ENCODE results near the gene ACSL3. TPM values are rescaled to one million over a fixed set of nuclear protein-coding genes. Genes with fewer than 3 reads are reported as not detected.

Gene ACSL3
- total RNA-seq, 3 donors from 2014 or later (not counting 1 experiment from before 2014, with no cell fraction given), result 55.4 to 86.6 (median 66.7) TPM

DNA sequence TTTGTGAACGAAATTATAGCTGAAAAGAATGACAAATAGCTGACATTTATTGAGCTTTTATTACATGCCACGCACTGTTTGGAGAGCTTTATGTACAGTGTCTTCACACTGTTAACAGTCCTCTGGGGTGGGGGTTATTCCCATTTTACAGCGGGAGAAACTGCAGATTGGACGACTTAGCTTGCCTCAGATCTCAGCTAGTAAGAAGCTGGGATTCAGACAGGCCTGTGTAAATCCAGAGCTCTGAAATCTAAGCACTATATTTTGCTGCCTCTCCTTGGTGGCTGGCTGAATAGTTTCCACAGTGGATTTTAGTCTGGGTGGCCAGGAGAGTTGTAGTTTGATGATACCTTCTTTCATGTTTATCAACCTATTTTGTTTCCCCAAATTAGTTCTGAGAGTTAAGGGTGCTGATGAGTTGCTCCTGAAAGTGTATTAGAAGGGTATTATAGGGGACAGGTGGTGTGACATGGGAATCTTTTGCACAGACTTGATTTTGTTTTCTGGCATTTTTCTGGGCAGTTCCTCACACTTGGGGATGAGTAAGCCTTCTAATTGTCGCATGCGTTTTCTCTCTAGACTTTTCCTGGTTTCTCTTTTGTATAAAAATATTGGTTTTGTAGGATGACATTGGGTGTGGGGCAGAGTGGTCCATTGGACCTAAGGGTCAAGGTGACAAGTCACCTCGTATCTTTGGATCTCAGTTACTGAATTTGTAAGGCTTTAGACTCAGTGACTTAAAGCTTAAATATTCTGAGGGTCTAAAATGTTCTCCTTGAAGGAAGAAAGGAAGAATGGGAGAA, 1.5 kb downstream of the ACSL3 start:
- no peaks in the 10 kb centered on the region for H3K36me3 Mint-ChIP-seq
- Histone ChIP-seq H3K4me3 (ENCODE audit: low read length) (peak overlapping the region; percentile 70), H3K36me3 (ENCODE audit: control insufficient read depth, insufficient read depth, low read length) (no peaks in the 10 kb centered on the region), H3K9me3 (ENCODE audit: control insufficient read depth, insufficient read depth, low read length) (no peaks in the 10 kb centered on the region), H3K4me1 (ENCODE audit: control insufficient read depth, insufficient read depth, low read length) (peaks cover 9% of the 10 kb centered on the region), H3K27ac (ENCODE audit: low read length) (peak overlapping the region; percentile 55), H3K27me3 (ENCODE audit: control insufficient read depth, insufficient read depth, low read length) (no peaks in the 10 kb centered on the region)
- 59% methylated on average over 7 of the region's 7 CpGs for WGBS (ENCODE audit: insufficient coverage)
- no peak overlapping the region for H3K4me3 Mint-ChIP-seq
- intact Hi-C loops (cut with micrococcal nuclease), result no loop called here
- H3K27me3 Mint-ChIP-seq (ENCODE audit: low read depth in 2 of 2), result peaks cover 3 to 8% of the 10 kb centered on the region in 2 donors
- peaks cover 8 to 10% of the 10 kb centered on the region in 2 donors for H3K4me1 Mint-ChIP-seq
- no peak for TF ChIP-seq CTCF (IDR thresholded peaks at IDR 0.05)
- DNase-seq (no peak), ATAC-seq (no peak)
- no peak overlapping the region for H3K27ac Mint-ChIP-seq
- no peaks in the 10 kb centered on the region for H3K9me3 Mint-ChIP-seq

- H3K4me3 Mint-ChIP-seq, result no peak overlapping the region
- Histone ChIP-seq H3K4me3 (ENCODE audit: low read length) (no peak overlapping the region), H3K4me1 (ENCODE audit: control insufficient read depth, insufficient read depth, low read length) (peaks cover 9% of the 10 kb centered on the region), H3K9me3 (ENCODE audit: control insufficient read depth, insufficient read depth, low read length) (no peaks in the 10 kb centered on the region), H3K27me3 (ENCODE audit: control insufficient read depth, insufficient read depth, low read length) (no peaks in the 10 kb centered on the region), H3K27ac (ENCODE audit: low read length) (no peak overlapping the region), H3K36me3 (ENCODE audit: control insufficient read depth, insufficient read depth, low read length) (no peaks in the 10 kb centered on the region)
- no peak for DNase-seq
- no peaks in the 10 kb centered on the region for H3K36me3 Mint-ChIP-seq
- WGBS (ENCODE audit: insufficient coverage), result 89% methylated on average over 6 of the region's 6 CpGs
- no peak overlapping the region for H3K27ac Mint-ChIP-seq
- H3K27me3 Mint-ChIP-seq (ENCODE audit: low read depth in 2 of 2), result peaks cover 1 to 3% of the 10 kb centered on the region in 2 donors
- no peak for TF ChIP-seq CTCF (IDR thresholded peaks at IDR 0.05)
- intact Hi-C loops (cut with micrococcal nuclease), result no loop called here
- peaks cover 8 to 13% of the 10 kb centered on the region in 2 donors for H3K4me1 Mint-ChIP-seq
- no peak for ATAC-seq
- H3K9me3 Mint-ChIP-seq, result no peaks in the 10 kb centered on the region
Observed at GRCh38 chr2:222862909-222863544, 2.2 kb downstream of the ACSL3 start.

GRCh38 chr2:222864296-222864695, 3.5 kb downstream of the ACSL3 start:
- intact Hi-C loops (cut with micrococcal nuclease), result no loop called here
- H3K36me3 ChIP-seq (ENCODE audit: control insufficient read depth, insufficient read depth, low read length), result no peaks in the 10 kb centered on the region
- H3K4me3 ChIP-seq (ENCODE audit: low read length), result no peak overlapping the region
- TF ChIP-seq CTCF (IDR thresholded peaks at IDR 0.05), result no peak
- no peaks in the 10 kb centered on the region for H3K9me3 ChIP-seq (ENCODE audit: control insufficient read depth, insufficient read depth, low read length)
- Mint-ChIP-seq H3K27me3 (ENCODE audit: low read depth in 2 of 2) (no peaks in the 10 kb centered on the region), H3K36me3 (no peaks in the 10 kb centered on the region), H3K9me3 (no peaks in the 10 kb centered on the region), H3K27ac (no peak overlapping the region), H3K4me3 (no peak overlapping the region), H3K4me1 (peaks cover 8 to 13% of the 10 kb centered on the region in 2 donors)
- no peak overlapping the region for H3K27ac ChIP-seq (ENCODE audit: low read length)
- no peak for DNase-seq
- WGBS (ENCODE audit: insufficient coverage), result 96% methylated on average over 3 of the region's 3 CpGs
- no peaks in the 10 kb centered on the region for H3K27me3 ChIP-seq (ENCODE audit: control insufficient read depth, insufficient read depth, low read length)
- peaks cover 9% of the 10 kb centered on the region for H3K4me1 ChIP-seq (ENCODE audit: control insufficient read depth, insufficient read depth, low read length)
- no peak for ATAC-seq
